CD4-positive, alpha-beta T cell (primary cell): Measurements from ENCODE around the gene GPR68. TPM values are rescaled to one million over a fixed set of nuclear protein-coding genes. Genes with fewer than 3 reads are reported as not detected.

Experiments used
- ATAC-seq: fragments of 200-7000 bp; cut with Tn5 transposase; one replicate; pipeline ENCODE4 v1.10.0; 2022; ENCODE audit warnings: mild to moderate bottlenecking; ENCODE audit not compliant: poor library complexity
- CTCF ChIA-PET: fragments of 350-600 bp; sonication (Branson Sonifier 250); formaldehyde crosslinking; loops from one replicate; lab custom pipeline; 2021; ENCODE audit warnings: antibody characterized with exemption, inconsistent platforms; lab: Charles Lee
- POLR2A ChIA-PET: fragments of 350-600 bp; sonication (Branson Sonifier 250); formaldehyde crosslinking; loops from one replicate; lab custom pipeline; 2021; ENCODE audit warnings: antibody characterized with exemption, inconsistent platforms; lab: Charles Lee
- DNase-seq, 14 experiments: peaks; one replicate each; pipeline ENCODE4 v3.0.0-alpha.2; 2013 to 2020; ENCODE audit warnings: mixed read lengths in 2 of 14
- H3K27ac ChIP-seq, 2 donors: one replicate each; pipeline versions ENCODE4 v1.5.1 to v1.7.0; 2013; ENCODE audit warnings: low read length in 2 of 2, low read depth in 1 of 2, mild to moderate bottlenecking in 1 of 2
- H3K27me3 ChIP-seq, 2 experiments: 1 replicate in 1 of 2; 2 replicates in 1 of 2; pipeline versions ENCODE4 v1.6.1 to v1.7.0; 2013; ENCODE audit warnings: low read length in 2 of 2, control low read depth in 1 of 2, mild to moderate bottlenecking in 1 of 2, moderate library complexity in 1 of 2; ENCODE audit not compliant: insufficient read depth in 2 of 2, control insufficient read depth in 1 of 2
- H3K36me3 ChIP-seq: one replicate; pipeline ENCODE4 v1.6.1; 2013; ENCODE audit warnings: low read length, control low read depth; ENCODE audit not compliant: insufficient read depth
- H3K4me1 ChIP-seq: one replicate; pipeline ENCODE4 v1.6.1; 2013; ENCODE audit warnings: low read length, control low read depth; ENCODE audit not compliant: insufficient read depth
- H3K4me3 ChIP-seq: one replicate; pipeline ENCODE4 v1.5.1; 2013; ENCODE audit warnings: mild to moderate bottlenecking, low read length, moderate library complexity
- H3K9me3 ChIP-seq, 2 experiments: 1 replicate in 1 of 2; 2 replicates in 1 of 2; pipeline versions ENCODE4 v1.6.1 to v1.7.0; 2013; ENCODE audit warnings: low read length in 2 of 2, mild to moderate bottlenecking in 2 of 2, control low read depth in 1 of 2, moderate library complexity in 1 of 2; ENCODE audit not compliant: control insufficient read depth in 1 of 2, insufficient read depth in 1 of 2
- H3K27ac Mint-ChIP-seq: one replicate; pipeline ENCODE4 v1.8.0; 2020; ENCODE audit warnings: mixed read lengths
- H3K27me3 Mint-ChIP-seq: one replicate; pipeline ENCODE4 v1.8.0; 2021; ENCODE audit warnings: mixed read lengths
- H3K36me3 Mint-ChIP-seq: one replicate; pipeline ENCODE4 v1.8.0; 2021; ENCODE audit warnings: low read depth, mixed read lengths
- H3K4me1 Mint-ChIP-seq: one replicate; pipeline ENCODE4 v1.8.0; 2021; ENCODE audit warnings: low read depth, mixed read lengths
- H3K4me3 Mint-ChIP-seq: one replicate; pipeline ENCODE4 v1.8.0; 2020; ENCODE audit warnings: mild to moderate bottlenecking, mixed read lengths
- H3K9me3 Mint-ChIP-seq: one replicate; pipeline ENCODE4 v1.8.0; 2020; ENCODE audit warnings: mixed read lengths
- intact Hi-C, 2 experiments: fragments of 100-400 bp; cut with DNase I in 1 of 2; cut with micrococcal nuclease in 1 of 2; formaldehyde crosslinking; loops; one replicate each; pipeline versions ENCODE4 v1.15.1 to v1.9.0; 2023 to 2025; cut with DNase I, micrococcal nuclease
- total RNA-seq, 174 experiments: library from RNA in 2 of 174; stranded (reverse) in 2 of 174; gene quantifications; one replicate each; pipeline ENCODE4 v1.2.3 and lab custom pipeline; 2021 to 2026
- TF ChIP-seq, protein P1 (sequence below): fragments of 200-600 bp; IDR thresholded peaks from one replicate; pipeline ENCODE4 v1.8.0; 2022; ENCODE audit warnings: antibody characterized with exemption, mild to moderate bottlenecking

The GPR68 gene
- total RNA-seq, 2 experiments from 2014 or later, result 2.8 to 2.9 TPM

DNA sequence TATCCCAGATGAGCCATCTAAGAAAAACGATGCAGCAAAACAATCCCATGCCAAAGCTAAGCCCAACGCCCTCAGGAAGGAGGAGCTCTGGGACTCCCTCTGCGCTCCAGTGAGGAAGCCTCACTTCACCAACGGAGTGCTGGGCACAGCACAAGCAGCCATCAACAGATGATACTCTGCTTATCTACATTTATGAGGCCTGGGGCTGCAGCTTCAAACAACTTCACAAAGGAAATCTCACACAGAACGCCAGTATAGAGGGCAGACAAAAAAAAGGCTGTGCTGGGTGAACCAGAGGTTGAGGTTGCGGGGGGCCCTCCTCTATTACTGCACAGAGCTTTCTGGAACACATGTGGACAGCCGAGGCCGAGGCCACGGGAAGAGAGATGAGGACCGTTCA lies 34.9 kb upstream of the GPR68 start:
- Histone ChIP-seq H3K36me3 (peaks cover 97% of the 10 kb centered on the region), H3K27ac (peak overlapping the region in 1 of 2 donors; percentile 14), H3K4me3 (no peak overlapping the region), H3K27me3 (no peaks in the 10 kb centered on the region), H3K4me1 (peaks cover 5% of the 10 kb centered on the region), H3K9me3 (no peaks in the 10 kb centered on the region)
- no peak overlapping the region for H3K27ac Mint-ChIP-seq
- TF ChIP-seq, protein P1, sequence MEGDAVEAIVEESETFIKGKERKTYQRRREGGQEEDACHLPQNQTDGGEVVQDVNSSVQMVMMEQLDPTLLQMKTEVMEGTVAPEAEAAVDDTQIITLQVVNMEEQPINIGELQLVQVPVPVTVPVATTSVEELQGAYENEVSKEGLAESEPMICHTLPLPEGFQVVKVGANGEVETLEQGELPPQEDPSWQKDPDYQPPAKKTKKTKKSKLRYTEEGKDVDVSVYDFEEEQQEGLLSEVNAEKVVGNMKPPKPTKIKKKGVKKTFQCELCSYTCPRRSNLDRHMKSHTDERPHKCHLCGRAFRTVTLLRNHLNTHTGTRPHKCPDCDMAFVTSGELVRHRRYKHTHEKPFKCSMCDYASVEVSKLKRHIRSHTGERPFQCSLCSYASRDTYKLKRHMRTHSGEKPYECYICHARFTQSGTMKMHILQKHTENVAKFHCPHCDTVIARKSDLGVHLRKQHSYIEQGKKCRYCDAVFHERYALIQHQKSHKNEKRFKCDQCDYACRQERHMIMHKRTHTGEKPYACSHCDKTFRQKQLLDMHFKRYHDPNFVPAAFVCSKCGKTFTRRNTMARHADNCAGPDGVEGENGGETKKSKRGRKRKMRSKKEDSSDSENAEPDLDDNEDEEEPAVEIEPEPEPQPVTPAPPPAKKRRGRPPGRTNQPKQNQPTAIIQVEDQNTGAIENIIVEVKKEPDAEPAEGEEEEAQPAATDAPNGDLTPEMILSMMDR, result no peak
- no peaks in the 10 kb centered on the region for H3K27me3 Mint-ChIP-seq
- H3K4me3 Mint-ChIP-seq, result no peak overlapping the region
- H3K4me1 Mint-ChIP-seq, result peaks cover 4% of the 10 kb centered on the region
- POLR2A ChIA-PET, result interaction anchor here (1.0 to 1.3 kb wide), 5 partner anchors 15 to 52 kb away, joined by 3 to 5 read pairs (median 3); partner anchors contain the start of gene GPR68
- H3K36me3 Mint-ChIP-seq, result peaks cover 95% of the 10 kb centered on the region
- CTCF ChIA-PET, result interaction anchor here (1.3 kb wide), 1 partner anchor 102 kb away, joined by 5 read pairs; no protein-coding TSS in a partner anchor
- intact Hi-C loops, result no loop called here
- no peak for DNase-seq
- no peak for ATAC-seq
- H3K9me3 Mint-ChIP-seq, result no peaks in the 10 kb centered on the region

DNA sequence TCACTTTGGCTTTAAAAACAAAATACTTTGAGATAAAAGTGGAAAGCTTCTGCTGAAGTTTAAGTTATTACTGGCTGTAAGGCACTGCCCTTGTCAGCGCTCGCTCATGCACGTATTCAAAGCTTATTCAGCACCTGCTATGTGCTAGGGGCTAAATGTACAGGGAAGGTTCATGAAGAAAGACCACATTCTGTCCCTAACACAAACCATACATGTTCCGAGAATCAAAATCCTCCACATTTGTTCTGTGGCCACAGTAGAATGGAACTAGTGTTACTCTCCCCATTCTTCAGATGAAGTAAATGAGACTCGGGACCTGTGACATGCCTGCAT lies 33.8 kb upstream of the GPR68 start:
- no peak for ATAC-seq
- Histone ChIP-seq H3K4me3 (no peak overlapping the region), H3K27ac (no peak overlapping the region), H3K4me1 (peaks cover 4% of the 10 kb centered on the region), H3K36me3 (peaks cover 97% of the 10 kb centered on the region), H3K9me3 (no peaks in the 10 kb centered on the region), H3K27me3 (no peaks in the 10 kb centered on the region)
- TF ChIP-seq, protein P1, result no peak
- ChIA-PET POLR2A (interaction anchor here (0.6 to 1.4 kb wide), 4 partner anchors 14 to 51 kb away, joined by 3 read pairs; no protein-coding TSS in a partner anchor), CTCF (interaction anchor here (1.0 to 1.3 kb wide), 2 partner anchors 101 to 105 kb away, joined by 5 read pairs; no protein-coding TSS in a partner anchor)
- peaks cover 95% of the 10 kb centered on the region for H3K36me3 Mint-ChIP-seq
- intact Hi-C loops, result no loop called here
- DNase-seq, result no peak
- H3K27ac Mint-ChIP-seq, result peak overlapping the region; percentile 33
- no peaks in the 10 kb centered on the region for H3K27me3 Mint-ChIP-seq
- H3K4me3 Mint-ChIP-seq, result no peak overlapping the region
- H3K9me3 Mint-ChIP-seq, result no peaks in the 10 kb centered on the region
- peaks cover 4% of the 10 kb centered on the region for H3K4me1 Mint-ChIP-seq

DNA sequence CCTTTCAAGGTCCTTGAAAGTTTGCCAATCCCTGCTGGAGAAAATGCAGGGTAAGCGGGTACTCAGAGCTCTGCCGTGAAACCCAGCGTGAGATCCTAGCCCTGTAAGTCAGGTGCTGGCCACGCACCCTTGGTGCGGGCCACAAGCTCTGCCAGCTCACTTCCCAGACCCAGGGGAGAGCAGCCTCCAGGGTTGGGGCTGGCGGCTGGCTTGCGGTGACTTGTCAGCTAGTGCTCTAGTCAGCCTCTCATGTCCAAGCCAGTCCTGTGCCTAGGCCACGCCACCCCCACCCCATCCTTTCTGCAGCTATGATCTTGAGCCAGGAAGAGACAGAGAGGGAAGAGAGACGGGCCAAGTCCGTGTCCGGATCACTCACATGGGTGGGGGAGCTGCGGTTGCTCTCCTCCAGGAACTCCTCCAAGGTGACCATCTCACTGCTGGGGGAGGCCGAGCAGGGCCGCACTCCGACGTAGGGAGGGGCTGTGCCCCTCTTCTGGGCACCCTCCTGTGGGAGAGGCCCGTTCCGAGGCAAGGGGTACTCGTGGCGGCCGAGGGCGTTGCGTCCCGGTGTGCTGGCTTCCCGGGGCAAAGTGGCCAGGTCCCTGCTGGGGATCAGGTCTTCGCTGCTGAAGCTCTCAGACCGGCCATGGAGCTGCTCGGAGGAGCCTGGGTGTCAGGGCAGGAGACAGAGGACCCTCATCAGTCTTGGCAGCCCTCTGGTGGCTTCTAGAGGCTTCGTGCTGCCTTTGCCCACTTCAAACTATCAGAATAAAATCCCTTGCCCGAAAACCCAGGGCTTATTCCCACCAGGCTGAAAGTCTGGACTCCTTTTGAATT lies 33.3 kb upstream of the GPR68 start:
- ChIA-PET POLR2A (interaction anchor here (0.6 to 1.4 kb wide), 4 partner anchors 14 to 104 kb away, joined by 3 read pairs; no protein-coding TSS in a partner anchor), CTCF (interaction anchor here (1.0 to 1.5 kb wide), 2 partner anchors 101 to 104 kb away, joined by 5 to 7 read pairs; no protein-coding TSS in a partner anchor)
- H3K27ac ChIP-seq, result no peak overlapping the region
- DNase-seq (no peak), ATAC-seq (no peak)
- no peaks in the 10 kb centered on the region for H3K4me1 ChIP-seq
- H3K4me1 Mint-ChIP-seq, result peaks cover 4% of the 10 kb centered on the region
- H3K36me3 Mint-ChIP-seq, result peaks cover 92% of the 10 kb centered on the region
- H3K27ac Mint-ChIP-seq, result no peak overlapping the region
- no peaks in the 10 kb centered on the region for H3K27me3 Mint-ChIP-seq
- intact Hi-C loops, result no loop called here
- H3K9me3 Mint-ChIP-seq, result no peaks in the 10 kb centered on the region
- no peaks in the 10 kb centered on the region for H3K27me3 ChIP-seq
- peaks cover 97% of the 10 kb centered on the region for H3K36me3 ChIP-seq
- H3K4me3 ChIP-seq, result no peak overlapping the region
- TF ChIP-seq, protein P1, result no peak
- no peaks in the 10 kb centered on the region for H3K9me3 ChIP-seq
- H3K4me3 Mint-ChIP-seq, result no peak overlapping the region
